ENCODE measurements around the gene UQCC3.
A peak's percentile ranks its signal among the peaks of the same experiment; 100 is the strongest.

The UQCC3 gene

GRCh38 chr11:62721994-62722393 is 50.5 kb downstream of the UQCC3 start:
- peaks cover 86% of the 10 kb centered on the region for H3K36me3 ChIP-seq (ENCODE audit: insufficient read depth, low read length)
- no peak for DNase-seq (ENCODE audit: low read depth, low spot score)
- TF ChIP-seq FOXP2 (optimal IDR thresholded peaks at IDR 0.05; ENCODE audit: control extremely low read depth, extremely low read length, insufficient read depth) (no peak), POLR2AphosphoS5 (IDR thresholded peaks at IDR 0.05; ENCODE audit: borderline replicate concordance, low read depth, low read length) (no peak), EZH2 (IDR thresholded peaks at IDR 0.05) (no peak)
- H3K4me3 ChIP-seq, result no peak overlapping the region
- H3K9ac ChIP-seq (ENCODE audit: insufficient read length), result peak overlapping the region; percentile 6
- no peaks in the 10 kb centered on the region for H3K9me3 ChIP-seq (ENCODE audit: low read depth, low read length)
- no peak overlapping the region for H3K27ac ChIP-seq
